ENCODE data around the gene PFN4.

PFN4 gene

DNA sequence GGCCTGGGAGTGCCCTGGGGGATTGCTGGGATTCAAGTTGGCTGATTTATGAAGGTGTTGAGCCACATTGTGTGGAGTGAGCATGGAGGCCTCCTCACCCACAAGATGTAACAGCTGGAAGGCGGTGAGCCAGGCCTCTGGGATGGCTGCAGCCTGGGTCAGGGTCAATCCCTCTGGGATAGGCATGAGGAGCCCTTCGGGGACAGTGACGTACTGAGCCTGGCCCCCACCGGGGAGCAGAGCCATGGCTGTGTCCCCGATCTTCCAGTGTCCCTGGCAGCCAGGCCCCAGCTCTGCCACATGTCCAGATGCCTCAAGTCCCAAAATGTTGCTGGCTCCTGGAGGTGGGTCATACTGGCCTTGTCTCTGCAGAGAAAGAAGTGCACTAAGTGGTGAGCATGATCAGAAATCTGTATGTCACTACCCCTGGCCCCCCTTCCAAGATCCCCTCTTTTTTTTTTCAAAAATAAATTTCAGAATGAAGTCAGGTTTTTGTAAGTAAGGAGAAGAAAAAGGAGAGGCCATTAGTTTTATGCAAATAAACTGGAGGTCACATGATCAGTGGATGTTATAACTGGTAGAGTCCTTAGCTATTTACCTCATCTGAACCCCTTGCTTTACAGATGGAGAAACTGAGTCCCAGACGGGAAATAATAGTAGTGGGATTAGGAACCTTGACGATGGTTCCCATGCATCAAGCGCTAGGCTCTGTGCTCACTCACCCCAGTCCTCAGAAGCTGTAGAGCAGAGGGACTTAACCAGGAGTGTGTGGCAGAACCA, 40.2 kb downstream of the PFN4 start:
- FAIRE-seq (no peak), DNase-seq (ENCODE audit: insufficient read length, low spot score) (no peak)

DNA sequence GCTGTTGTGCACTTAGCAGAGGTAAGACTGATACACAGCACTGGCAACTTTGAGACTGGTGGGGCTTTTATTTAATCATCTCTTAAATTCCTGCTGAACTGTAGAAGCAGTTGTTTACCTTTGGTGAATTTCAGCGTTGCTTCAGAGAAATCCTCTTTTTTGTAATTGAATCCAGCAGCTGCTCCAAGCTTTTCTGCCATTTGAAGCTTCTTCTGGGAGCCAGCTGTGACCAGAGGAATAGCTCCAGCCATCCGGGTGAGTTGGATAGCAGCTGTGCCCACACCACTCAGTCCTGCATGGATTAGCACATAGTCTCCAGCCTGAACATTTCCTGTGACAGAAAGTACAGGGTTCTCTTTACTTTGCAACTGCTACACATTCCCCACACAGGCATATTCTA, 42.4 kb downstream of the PFN4 start:
- no peak for FAIRE-seq
- DNase-seq (ENCODE audit: insufficient read length, low spot score), result no peak

DNA sequence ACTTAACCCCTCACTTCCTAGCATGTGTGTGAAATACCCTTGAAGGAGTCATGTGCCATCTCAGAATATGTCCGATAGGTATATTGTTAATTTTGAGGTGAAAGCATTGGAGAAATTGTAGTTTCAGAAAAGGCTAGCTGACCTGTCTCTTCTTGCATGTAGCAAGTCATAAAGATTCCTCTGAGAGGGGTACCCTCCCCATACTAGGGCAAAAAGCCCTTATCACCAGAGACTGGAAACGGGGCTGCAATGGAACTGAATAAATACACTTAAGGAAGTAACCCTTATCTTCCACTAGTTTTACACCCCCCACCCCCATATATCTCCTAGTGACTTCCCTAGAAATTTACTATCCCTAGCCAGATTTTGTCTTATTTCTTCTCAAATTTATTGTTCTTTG, 45.3 kb downstream of the PFN4 start:
- no peak for FAIRE-seq
- no peak for DNase-seq (ENCODE audit: insufficient read length, low spot score)

DNA sequence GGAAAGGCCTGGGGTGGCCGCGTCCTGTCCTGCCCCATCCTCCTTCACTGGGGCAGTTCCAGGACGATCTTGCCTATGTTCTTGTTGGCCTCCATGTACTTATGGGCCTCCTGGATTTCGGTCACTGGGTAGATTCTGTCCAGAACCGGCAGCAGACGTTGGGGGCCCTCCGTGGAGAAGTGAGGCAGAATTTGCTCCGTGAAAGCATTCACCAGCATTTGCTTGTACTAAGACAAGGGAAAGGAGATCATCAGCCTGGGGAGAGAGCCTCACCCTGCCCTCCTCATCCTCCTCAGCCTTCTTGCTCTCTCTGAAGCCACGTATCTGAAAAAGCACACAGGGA, 45.6 kb downstream of the PFN4 start:
- FAIRE-seq (no peak), DNase-seq (ENCODE audit: insufficient read length, low spot score) (no peak)

DNA sequence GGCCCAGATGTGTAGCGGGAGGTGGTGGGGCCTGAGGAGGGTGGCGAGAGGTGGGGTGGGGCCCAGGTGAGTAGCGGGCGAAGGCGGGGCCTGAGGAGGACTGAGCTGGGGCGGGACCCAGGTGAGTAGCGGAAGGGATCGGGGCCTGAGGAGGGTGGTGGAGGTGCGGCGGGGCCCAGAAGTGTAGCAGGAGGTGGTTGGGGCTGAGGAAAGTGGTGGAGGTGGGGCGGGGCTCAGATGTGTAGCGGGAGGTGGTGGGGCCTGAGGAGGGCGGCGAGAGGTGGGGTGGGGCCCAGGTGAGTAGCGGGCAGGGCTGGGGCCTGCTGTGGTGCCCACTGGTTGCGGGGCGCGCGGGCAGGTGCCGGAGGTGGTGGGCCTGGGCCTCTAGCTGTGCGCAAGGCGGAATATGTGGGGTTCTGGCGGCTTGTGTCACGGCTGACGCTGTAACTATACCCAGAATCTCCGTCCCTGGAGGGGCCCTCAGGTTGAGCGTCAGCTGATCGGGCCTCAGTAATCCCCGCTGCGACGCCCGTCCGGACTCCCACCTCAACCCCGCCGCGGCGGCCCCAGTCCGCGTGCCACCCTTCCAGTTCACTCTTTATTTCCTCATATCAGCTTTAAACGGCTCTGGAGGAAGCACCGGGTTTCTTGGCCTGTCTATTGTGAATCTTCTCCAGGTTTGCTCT, 46.1 kb downstream of the PFN4 start:
- no peak for FAIRE-seq
- DNase-seq (ENCODE audit: insufficient read length, low spot score), result no peak

DNA sequence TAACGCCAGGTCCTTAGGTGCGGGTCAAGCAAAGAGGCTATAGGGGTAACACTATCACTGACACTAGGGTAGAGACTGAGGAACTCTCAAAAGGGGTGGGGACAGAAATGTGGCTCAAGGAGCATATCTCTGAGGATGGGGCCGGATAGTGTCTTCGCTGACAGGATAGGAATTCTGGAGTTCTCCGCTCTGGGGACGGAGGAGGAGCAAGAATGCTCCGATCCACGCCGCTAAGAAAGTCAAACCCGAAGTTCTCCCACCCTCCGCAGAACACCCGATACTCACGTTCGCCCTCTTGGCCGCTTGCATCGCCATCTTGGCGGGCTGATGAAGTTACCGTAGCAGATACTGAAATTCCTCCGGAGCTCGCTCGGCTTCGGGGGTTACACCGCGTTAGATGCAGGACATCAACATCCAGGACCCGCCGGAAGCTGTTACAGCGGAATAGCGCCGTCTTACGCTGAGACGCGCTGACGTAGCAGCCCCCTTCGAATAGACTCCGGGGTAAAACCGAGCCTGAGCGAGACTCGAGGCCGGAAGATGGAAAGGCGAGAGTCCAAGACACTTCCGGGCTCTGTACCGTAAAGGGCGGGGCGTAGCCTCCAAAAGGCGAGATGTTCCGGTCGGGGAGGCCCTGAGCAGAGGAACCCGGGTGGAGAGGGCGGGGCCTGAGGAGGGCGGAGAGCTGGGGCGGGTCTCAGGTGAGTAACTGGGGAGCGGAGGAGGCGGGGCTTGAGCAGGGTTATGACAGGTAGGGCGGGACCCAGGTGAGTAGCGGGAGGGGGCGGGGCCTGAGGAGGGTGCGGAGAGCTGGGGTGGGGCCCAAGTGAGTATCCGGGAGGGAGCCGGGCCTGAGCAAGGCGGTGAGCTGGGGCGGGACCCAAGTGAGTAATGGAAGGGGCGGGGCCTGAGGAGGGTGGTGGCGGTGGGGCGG, 47.0 kb downstream of the PFN4 start, which contains the start of gene SF3B6:
Gene SF3B6, minus strand, starts transcription at position 412 of the 934 bp plus-strand sequence. Its CDS starts 97 bp downstream, at position 315.
- peak; percentile 92 for FAIRE-seq
- DNase-seq (ENCODE audit: insufficient read length, low spot score), result peak; percentile 96

DNA sequence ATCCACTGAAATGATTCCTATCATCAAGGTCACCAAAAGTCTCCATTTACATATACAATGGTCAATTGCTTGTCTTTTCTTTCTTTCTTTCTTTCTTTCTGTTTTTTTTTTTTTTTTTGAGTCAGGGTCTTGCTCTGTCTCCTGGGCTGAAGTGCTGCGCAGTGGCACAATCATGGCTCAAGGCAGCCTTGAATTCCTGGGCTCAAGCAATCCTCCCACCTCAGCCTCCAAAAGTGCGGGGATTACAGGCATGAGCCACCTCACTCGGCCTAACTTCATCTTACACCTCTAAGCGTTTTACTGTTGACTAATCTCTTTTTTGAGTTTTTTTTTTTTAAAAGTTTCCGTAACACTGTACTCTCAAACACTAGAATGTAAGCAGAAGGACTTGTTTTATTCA, 47.9 kb downstream of the PFN4 start:
- FAIRE-seq (no peak), DNase-seq (ENCODE audit: insufficient read length, low spot score) (no peak)

DNA sequence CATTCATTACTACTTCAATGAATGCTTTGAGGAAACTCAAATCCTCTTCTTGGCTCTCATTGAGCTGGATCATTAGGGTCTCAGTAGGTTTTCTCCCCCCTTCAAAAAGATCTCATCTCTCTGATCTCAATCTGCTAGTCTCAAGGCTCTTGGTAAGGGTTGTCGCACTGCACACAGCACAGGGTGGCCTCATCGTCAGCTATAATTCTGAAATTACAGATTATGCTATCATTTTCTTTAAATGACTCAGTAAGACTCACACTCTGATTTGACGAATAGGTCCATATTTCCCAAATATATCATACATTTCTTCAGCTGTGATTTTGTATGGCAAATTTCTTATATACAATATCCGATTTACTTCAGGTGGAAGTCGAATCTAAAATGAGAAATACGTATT, 49.3 kb downstream of the PFN4 start:
- FAIRE-seq (no peak), DNase-seq (ENCODE audit: insufficient read length, low spot score) (no peak)

DNA sequence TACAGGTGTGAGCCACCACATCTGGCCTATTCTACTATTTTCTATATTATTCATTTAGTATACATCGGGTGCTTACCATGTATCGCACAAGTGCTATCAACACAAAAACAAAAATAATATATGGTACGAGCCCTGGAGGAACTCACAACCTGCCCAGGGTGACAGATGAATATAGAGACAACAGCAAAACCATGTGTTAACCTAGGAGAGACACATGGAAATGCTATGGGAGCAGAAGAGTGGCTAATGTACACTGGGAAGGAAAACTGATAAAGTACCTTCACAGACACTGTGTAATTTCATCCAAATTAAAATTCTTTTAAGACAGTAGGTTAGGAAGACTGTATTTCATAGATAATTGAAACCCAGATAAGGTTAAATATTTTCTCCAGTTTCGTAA, 50.9 kb downstream of the PFN4 start:
- FAIRE-seq, result no peak

DNA sequence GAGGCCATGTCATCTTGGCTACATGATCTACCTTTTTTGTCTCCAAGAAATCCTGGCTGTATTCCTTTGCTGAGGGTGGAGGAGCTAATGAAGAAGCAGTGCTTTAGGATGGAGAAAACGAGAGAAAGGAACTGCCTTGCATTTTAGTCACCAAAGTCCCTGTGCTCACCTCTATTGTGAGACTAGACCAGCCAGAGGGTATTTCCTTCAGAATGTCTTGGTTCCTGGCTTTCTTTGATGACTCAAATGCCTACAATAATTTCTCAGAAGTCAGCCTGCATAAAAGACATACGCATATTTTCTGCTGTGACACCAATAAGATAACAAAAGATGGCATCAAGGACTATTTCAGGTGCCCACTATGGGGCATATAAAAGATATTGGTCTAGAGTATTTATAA, 57.8 kb downstream of the PFN4 start:
- no peak for DNase-seq (ENCODE audit: insufficient read length, low spot score)
- no peak for FAIRE-seq

More for the DNA sequence above, 50.9 kb downstream of the PFN4 start:
- no peak for DNase-seq (ENCODE audit: insufficient read length, low spot score)
